Globus pallidus (tissue), 1 donor: ENCODE data around the gene SH3GL3.
A peak's percentile ranks its signal among the peaks of the same experiment; 100 is the strongest.

Source experiments
- DNase-seq: peaks from one replicate; pipeline ENCODE4 v3.0.0-alpha.2; 2015; ENCODE audit warnings: low spot score

The SH3GL3 gene

GRCh38 chr15:83510001-83510400, 62.9 kb downstream of the SH3GL3 start:
- peak; percentile 80 for DNase-seq

GRCh38 chr15:83512459-83512858, 65.3 kb downstream of the SH3GL3 start:
- no peak for DNase-seq

- DNase-seq: no peak
Observed at GRCh38 chr15:83514584-83514983, 67.4 kb downstream of the SH3GL3 start.

GRCh38 chr15:83515164-83515563, 68.0 kb downstream of the SH3GL3 start:
- DNase-seq: no peak

- no peak for DNase-seq
Observed at GRCh38 chr15:83516935-83517334, 69.8 kb downstream of the SH3GL3 start.

GRCh38 chr15:83526319-83526718, 79.2 kb downstream of the SH3GL3 start:
- no peak for DNase-seq

GRCh38 chr15:83533410-83533962, 86.3 kb downstream of the SH3GL3 start:
- DNase-seq: no peak

GRCh38 chr15:83537606-83538005, 90.5 kb downstream of the SH3GL3 start:
- DNase-seq: no peak

- DNase-seq: no peak
Observed at GRCh38 chr15:83538682-83539081, 91.5 kb downstream of the SH3GL3 start.

GRCh38 chr15:83545804-83546511, 98.8 kb downstream of the SH3GL3 start:
- no peak for DNase-seq

GRCh38 chr15:83546512-83546888, 99.4 kb downstream of the SH3GL3 start:
- DNase-seq: no peak

- DNase-seq: no peak
Observed at GRCh38 chr15:83547168-83547567, 100.0 kb downstream of the SH3GL3 start.

- DNase-seq: no peak
Observed at GRCh38 chr15:83549623-83550022, 102.5 kb downstream of the SH3GL3 start.

GRCh38 chr15:83554558-83554957, 107.4 kb downstream of the SH3GL3 start:
- no peak for DNase-seq

- DNase-seq: no peak
Observed at GRCh38 chr15:83555383-83555782, 108.2 kb downstream of the SH3GL3 start.

- DNase-seq: no peak
Observed at GRCh38 chr15:83556068-83556467, 108.9 kb downstream of the SH3GL3 start.

- no peak for DNase-seq
Observed at GRCh38 chr15:83556754-83557153, 109.6 kb downstream of the SH3GL3 start.

GRCh38 chr15:83558146-83558545, 111.0 kb downstream of the SH3GL3 start:
- DNase-seq: no peak

- DNase-seq: peak; percentile 88
Observed at GRCh38 chr15:83559310-83559966, 112.3 kb downstream of the SH3GL3 start.

- DNase-seq: no peak
Observed at GRCh38 chr15:83561661-83562060, 114.5 kb downstream of the SH3GL3 start.

- no peak for DNase-seq
Observed at GRCh38 chr15:83565138-83565537, 118.0 kb downstream of the SH3GL3 start.

- no peak for DNase-seq
Observed at GRCh38 chr15:83565553-83566159, 118.5 kb downstream of the SH3GL3 start.

- DNase-seq: no peak
Observed at GRCh38 chr15:83567318-83567717, 120.2 kb downstream of the SH3GL3 start.
